OCI-M1 (cell line): ENCODE measurements around the gene LRRC58.
"Not testable (repeated sequence)": the region's sequence is repeated elsewhere in the genome, so short reads cannot be mapped to it uniquely, and the experiment has no call there.

Experiments used
- DNase-seq: peaks from one replicate; lab custom pipeline; 2025; lab: John Stamatoyannopoulos, UW

The LRRC58 gene

GRCh38 chr3:120339362-120339761 is 9.8 kb downstream of the LRRC58 start:
- no peak for DNase-seq

DNA sequence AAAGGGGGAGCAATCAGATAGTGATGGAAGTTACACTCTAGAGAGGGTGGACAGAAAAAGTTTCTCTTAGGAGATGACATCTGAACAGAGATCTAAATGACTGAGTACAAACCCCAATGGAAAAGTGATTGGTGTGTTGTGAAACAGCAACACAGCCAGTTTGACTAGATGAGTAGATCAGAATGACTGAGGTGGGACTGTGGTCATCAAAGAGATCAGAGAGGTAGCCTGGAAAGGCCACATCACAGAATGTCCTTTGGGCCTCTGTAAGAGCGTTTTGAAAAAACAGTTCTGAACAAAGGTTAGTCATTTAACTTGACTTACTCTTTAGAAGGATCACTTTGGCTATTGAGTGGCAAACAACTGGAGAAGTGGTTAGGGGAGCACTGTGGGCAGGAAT is 10.6 kb downstream of the LRRC58 start:
- no peak for DNase-seq

DNA sequence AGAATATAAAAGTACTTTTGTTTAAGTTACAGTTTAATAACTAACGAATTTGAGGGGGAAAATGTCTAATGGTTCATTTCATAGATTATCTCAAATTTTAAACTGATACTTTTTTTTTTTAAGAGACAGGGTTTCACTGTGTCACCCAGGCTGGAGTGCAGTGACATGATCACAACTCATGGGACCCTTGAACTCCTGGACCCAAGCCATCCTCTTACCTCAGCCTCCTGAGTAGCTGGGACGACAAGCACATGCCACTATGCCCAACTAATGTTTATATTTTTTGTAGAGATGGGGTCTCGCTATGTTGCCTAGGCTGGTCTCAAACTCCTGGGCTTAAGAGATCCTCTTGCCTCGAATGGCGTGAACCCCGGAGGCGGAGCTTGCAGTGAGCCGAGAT is 16.5 kb downstream of the LRRC58 start:
- DNase-seq: no peak

DNA sequence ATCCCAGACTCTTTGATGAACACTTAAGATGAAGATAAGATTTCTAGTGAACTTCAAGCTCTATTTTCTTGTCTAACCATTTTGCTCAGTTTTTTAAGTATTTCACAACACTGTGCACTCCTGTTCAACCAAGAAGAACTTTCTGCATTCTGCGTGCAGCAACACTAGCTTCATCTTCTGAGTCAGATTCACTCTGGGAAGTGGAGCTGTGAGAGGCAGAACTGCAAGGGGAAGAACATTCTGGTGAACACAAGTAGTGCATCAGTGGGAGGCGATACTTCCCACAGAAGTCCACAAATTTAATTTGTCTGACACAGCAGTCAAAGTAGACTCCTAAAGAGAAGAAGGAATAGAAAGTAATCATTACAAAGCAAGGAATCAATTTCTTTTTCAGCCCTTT is 18.1 kb downstream of the LRRC58 start:
- no peak for DNase-seq

DNA sequence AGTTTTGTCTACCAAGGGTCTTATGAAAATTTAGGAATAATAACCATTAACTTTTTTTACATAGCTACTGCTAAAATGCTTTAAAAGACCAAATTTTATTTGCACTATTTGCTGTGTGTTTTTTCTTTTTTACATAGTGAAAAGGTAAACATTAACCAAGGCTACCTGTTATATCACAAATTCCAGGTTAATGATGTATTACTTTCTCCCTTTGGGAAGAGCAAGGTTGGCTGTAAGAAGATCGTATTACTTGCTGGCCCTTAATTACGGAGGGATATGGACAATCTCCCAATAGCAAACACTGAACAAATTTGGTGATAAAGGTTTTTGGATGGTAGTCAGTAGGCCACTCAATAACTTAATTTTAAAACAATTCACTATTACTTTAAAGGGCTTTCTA is 22.4 kb downstream of the LRRC58 start:
- DNase-seq: no peak

GRCh38 chr3:120324190-120324589 is 25.0 kb downstream of the LRRC58 start:
- no peak for DNase-seq

DNA sequence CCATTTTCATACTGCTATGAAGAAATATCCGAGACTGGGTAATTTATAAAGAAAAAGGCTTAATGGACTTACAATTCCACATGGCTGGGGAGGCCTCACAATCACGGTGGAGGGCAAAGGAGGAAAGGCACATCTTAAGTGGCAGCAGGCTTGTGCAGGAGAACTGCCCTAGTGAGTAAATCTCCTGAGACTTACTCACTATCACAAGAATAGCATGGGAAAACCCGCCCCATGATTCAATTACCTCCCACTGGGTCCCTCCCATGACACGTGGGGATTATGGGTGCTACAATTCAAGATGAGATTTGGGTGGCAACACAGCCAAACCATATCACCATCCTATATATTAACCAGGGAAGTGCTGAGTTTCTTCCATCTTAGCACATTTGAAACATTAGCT is 25.4 kb downstream of the LRRC58 start:
- DNase-seq: not testable (repeated sequence)

GRCh38 chr3:120311863-120312794 is 37.0 kb downstream of the LRRC58 start:
- DNase-seq: no peak

DNA sequence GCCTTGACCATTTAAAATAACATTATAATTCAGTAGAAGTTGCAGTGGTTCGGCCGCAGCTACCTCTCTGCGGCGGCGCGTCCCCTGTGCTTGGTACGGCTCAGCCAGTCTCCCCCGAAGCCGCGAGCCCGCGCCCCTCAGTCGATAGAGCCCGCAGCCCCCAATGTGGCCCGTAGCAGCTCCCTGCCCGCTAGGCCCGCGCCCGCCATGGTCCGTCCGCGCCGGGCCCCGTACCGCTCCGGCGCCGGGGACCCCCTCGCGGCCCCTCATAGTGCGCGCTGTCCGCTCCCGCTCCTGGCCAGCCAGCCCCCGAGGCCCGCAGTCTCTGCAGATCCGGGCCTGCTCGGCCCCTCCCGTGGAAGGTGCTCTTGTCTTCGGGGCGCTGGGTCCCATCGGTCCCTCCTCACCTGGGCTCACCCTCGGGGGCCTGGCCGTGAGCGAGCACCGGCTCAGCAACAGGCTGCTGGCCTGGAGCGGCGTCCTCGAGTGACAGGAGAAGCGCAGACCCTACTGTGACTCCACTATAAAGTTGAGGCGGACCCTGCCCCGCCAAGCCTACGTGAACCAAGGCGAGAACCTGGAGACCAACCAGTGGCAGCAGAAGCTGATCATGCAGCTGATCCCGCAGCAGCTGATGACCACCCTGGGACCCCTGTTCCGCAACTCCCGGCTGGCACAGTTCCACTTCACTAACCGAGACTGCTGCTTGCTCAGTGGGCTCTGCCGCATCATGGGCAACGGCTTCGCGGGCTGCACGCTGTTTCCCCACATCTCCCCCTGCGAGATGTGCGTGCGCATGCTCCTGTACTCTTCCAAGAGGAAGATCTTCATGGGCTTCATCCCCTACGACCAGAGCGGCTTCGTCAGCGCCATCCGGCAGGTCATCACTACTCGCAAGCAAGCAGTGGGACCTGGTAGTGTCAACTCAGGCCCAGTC is 42.4 kb downstream of the LRRC58 start:
- DNase-seq: no peak

DNA sequence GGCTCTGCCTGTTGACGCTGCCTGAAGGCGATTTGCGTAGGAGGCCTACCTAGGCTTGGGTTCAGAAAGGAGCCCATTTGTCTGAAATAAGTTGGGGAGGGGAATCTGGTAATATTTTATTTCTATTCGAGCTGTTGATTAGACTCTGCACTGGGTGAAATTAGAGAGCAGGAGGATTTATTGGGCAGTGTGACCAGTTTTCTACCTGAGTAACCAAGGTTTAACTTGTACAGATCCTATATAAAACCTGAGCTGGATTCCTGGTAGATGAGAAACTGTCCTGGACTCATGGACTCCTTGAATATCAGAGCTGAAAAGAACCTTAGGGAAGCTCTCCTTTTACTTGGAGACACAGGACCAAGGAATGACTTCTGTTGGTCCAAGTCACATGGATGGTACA is 44.5 kb downstream of the LRRC58 start:
- DNase-seq: no peak

- DNase-seq: no peak
Measured at GRCh38 chr3:120302361-120302760, 46.8 kb downstream of the LRRC58 start.

- DNase-seq: no peak
Measured at GRCh38 chr3:120300971-120301370, 48.2 kb downstream of the LRRC58 start.

DNA sequence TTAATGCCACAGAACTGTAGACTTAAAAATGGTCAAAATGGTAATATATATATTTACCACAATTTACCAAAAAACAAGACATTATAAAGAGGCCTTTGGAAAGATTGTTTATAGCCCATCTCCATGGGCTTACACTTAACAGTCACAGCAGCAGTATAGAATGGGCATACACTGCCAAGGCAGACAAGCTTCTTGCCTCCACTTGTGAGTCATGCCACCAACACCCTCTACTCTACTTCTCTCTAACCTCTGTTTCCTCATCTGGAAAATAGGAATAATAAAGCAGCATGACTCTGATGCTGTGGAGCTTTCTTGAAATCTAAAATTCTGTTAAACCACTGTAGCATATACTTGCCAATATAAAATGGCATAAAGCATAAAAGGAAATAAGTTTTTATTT is 49.8 kb downstream of the LRRC58 start:
- no peak for DNase-seq

GRCh38 chr3:120298996-120299395 is 50.2 kb downstream of the LRRC58 start:
- no peak for DNase-seq

- DNase-seq: not testable (repeated sequence)
Measured at GRCh38 chr3:120291552-120291951, 57.6 kb downstream of the LRRC58 start.

- no peak for DNase-seq
Measured at GRCh38 chr3:120289636-120290035, 59.5 kb downstream of the LRRC58 start.

- DNase-seq: no peak
Measured at GRCh38 chr3:120286465-120286864, 62.7 kb downstream of the LRRC58 start.

GRCh38 chr3:120285508-120285841 is 63.7 kb downstream of the LRRC58 start:
- no peak for DNase-seq

- no peak for DNase-seq
Measured at GRCh38 chr3:120284747-120285507, 64.2 kb downstream of the LRRC58 start, which contains the start of gene GPR156. Gene GPR156 (minus strand): TSS chr3:120285222. CDS start chr3:120244098, 41,124 bp downstream.

- DNase-seq: no peak
Measured at GRCh38 chr3:120281261-120281660, 67.9 kb downstream of the LRRC58 start.

DNA sequence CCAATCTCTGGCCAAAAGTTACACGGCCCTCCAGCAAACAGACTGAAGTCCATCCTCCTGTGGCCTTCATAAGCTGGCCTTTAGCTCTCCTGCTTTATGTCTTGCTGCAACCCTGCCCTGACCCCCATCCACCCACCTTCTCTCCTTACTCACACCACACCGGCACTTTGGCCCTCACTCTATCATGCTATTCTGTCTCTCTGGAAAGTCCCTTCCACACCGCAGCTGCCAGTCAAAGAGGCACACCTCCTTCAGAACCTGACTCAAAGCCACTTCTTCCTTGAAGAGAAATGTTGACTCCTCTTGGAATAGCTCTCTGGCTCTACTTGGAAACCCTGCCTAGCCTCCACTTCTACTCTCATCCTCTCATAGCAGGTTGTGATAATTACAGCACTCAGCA is 68.6 kb downstream of the LRRC58 start:
- no peak for DNase-seq

GRCh38 chr3:120280026-120280425 is 69.1 kb downstream of the LRRC58 start:
- DNase-seq: no peak
